Esophagus muscularis mucosa (tissue), 4 donors: Measurements from ENCODE around the gene PPP3CA.

Experiments
- CTCF ChIP-seq, 3 experiments: fragments of 200-600 bp in 2 of 3; fragments of 450-650 bp in 1 of 3; sonication (generic) in 2 of 3; IDR thresholded peaks; one replicate each; pipeline ENCODE4 v1.5.1; 2017 to 2019; ENCODE audit warnings: antibody characterized with exemption in 3 of 3, mild to moderate bottlenecking in 2 of 3, moderate library complexity in 1 of 3
- EP300 ChIP-seq: sonication (generic); formaldehyde crosslinking; IDR thresholded peaks from one replicate; pipeline ENCODE4 v1.6.1; 2017; ENCODE audit warnings: antibody characterized with exemption
- POLR2A ChIP-seq: fragments of 450-650 bp; IDR thresholded peaks from one replicate; pipeline ENCODE4 v1.6.1; 2017; ENCODE audit warnings: antibody characterized with exemption, moderate library complexity, mild to moderate bottlenecking, low read depth
- POLR2AphosphoS5 ChIP-seq, 2 donors: sonication (generic); formaldehyde crosslinking; IDR thresholded peaks; one replicate each; pipeline ENCODE4 v1.6.1; 2017; ENCODE audit warnings: antibody characterized with exemption in 2 of 2

GRCh38 chr4:101332424-101332823, 14.9 kb downstream of the PPP3CA start:
- no peak for TF ChIP-seq POLR2A
- TF ChIP-seq CTCF (IDR thresholded peaks at IDR 0.05) = no peak
- TF ChIP-seq EP300 = no peak
- TF ChIP-seq POLR2AphosphoS5 (IDR thresholded peaks at IDR 0.05) = no peak
